Panc1 (cell line): ENCODE results near the gene CSNK1E. TPM values are rescaled to one million over a fixed set of nuclear protein-coding genes. Genes with fewer than 3 reads are reported as not detected.

ENCODE experiments used
- ATAC-seq: fragments of 200-7000 bp; cut with Tn5 transposase; 2 replicates; pipeline ENCODE4 v1.9.1; 2020; ENCODE audit warnings: mild to moderate bottlenecking, moderate library complexity
- BruUV-seq: library from RNA; stranded (reverse); fragments of 400-500 nt; replicated peaks from 2 replicates; lab custom pipeline; 2021; lab: Mats Ljungman, UMichigan
- CTCF ChIA-PET: fragments of 300-600 bp; sonication (Branson Sonifier 250); formaldehyde crosslinking; loops from one replicate; lab custom pipeline; 2022; ENCODE audit warnings: antibody characterized with exemption; lab: Charles Lee
- POLR2A ChIA-PET: fragments of 300-600 bp; sonication (Branson Sonifier 250); formaldehyde crosslinking; loops from one replicate; lab custom pipeline; 2022; ENCODE audit warnings: antibody characterized with exemption; lab: Charles Lee
- DNase-seq: peaks from one replicate; pipeline ENCODE4 v3.0.0-alpha.2; 2010; ENCODE audit warnings: low read depth, low spot score
- H3K27ac ChIP-seq: 2 replicates; pipeline ENCODE4 v1.5.1; 2011; ENCODE audit warnings: mild to moderate bottlenecking, low read length, inconsistent platforms
- H3K27me3 ChIP-seq: fragments of 200-500 bp; sonication (Bioruptor generic); 2 replicates; pipeline ENCODE4 v1.6.0; 2014; ENCODE audit warnings: low read length, inconsistent platforms; ENCODE audit not compliant: control insufficient read depth, insufficient read depth
- H3K36me3 ChIP-seq: fragments of 200-500 bp; sonication (Bioruptor generic); 2 replicates; pipeline ENCODE4 v1.5.1; 2014; ENCODE audit warnings: inconsistent platforms, mild to moderate bottlenecking, low read length, moderate library complexity; ENCODE audit not compliant: control insufficient read depth, insufficient read depth
- H3K4me1 ChIP-seq: 2 replicates; pipeline ENCODE4 v1.5.1; 2011; ENCODE audit warnings: inconsistent platforms, mild to moderate bottlenecking, low read length, moderate library complexity; ENCODE audit not compliant: control insufficient read depth, insufficient read depth
- H3K4me3 ChIP-seq, 2 experiments: 2 replicates each; pipeline ENCODE4 v1.5.1; 2011 to 2012; ENCODE audit warnings: low read depth in 2 of 2, low read length in 2 of 2, mild to moderate bottlenecking in 2 of 2, inconsistent platforms in 1 of 2, moderate library complexity in 1 of 2
- H3K9me3 ChIP-seq: fragments of 200-500 bp; sonication (Bioruptor generic); 2 replicates; pipeline ENCODE4 v1.5.1; 2014; ENCODE audit warnings: low read depth, mild to moderate bottlenecking, inconsistent platforms, low read length, moderate library complexity; ENCODE audit not compliant: control insufficient read depth, insufficient read depth
- POLR2AphosphoS5 ChIP-seq: IDR thresholded peaks from 2 replicates; pipeline ENCODE4 v1.6.1; 2012; ENCODE audit warnings: mild to moderate bottlenecking, low read depth, low read length, moderate library complexity
- SIN3A ChIP-seq: IDR thresholded peaks from 2 replicates; pipeline ENCODE4 v1.6.1; 2012; ENCODE audit warnings: low read depth, mild to moderate bottlenecking, low read length, moderate library complexity, borderline replicate concordance; ENCODE audit not compliant: insufficient read depth
- TCF7L2 ChIP-seq: IDR thresholded peaks from 2 replicates; pipeline ENCODE4 v1.6.1; 2011; ENCODE audit warnings: mild to moderate bottlenecking, low read depth, low read length, inconsistent platforms
- in situ Hi-C: cut with HindIII; loops from 2 replicates; pipeline ENCODE4 v1.10.0; 2016; ENCODE audit warnings: low sequenced_read_pairs, low pct_unique_long_range_greater_than_20kb
- intact Hi-C: fragments of 100-400 bp; cut with micrococcal nuclease; formaldehyde crosslinking; loops from one replicate; pipeline ENCODE4 v1.10.0; 2022; ENCODE audit not compliant: unreplicated experiment
- total RNA-seq: library from RNA; stranded (reverse); gene quantifications from one replicate; pipeline ENCODE4 v1.2.1, GENCODE V29; 2021; ENCODE audit not compliant: unreplicated experiment
- TF ChIP-seq, protein P1 (sequence below), 2 experiments: IDR thresholded peaks; 2 replicates each; pipeline ENCODE4 v1.6.1; 2011 to 2012; ENCODE audit warnings: low read depth in 2 of 2, control low read depth in 1 of 2, low read length in 1 of 2, mild to moderate bottlenecking in 1 of 2, moderate library complexity in 1 of 2; ENCODE audit not compliant: insufficient read depth in 1 of 2
- TF ChIP-seq, protein P2 (sequence below): fragments of 450-650 bp; IDR thresholded peaks from 2 replicates; pipeline ENCODE4 v1.5.1; 2017; ENCODE audit warnings: mild to moderate bottlenecking

CSNK1E gene
- total RNA-seq, 1 experiment from 2014 or later = 115 TPM

DNA sequence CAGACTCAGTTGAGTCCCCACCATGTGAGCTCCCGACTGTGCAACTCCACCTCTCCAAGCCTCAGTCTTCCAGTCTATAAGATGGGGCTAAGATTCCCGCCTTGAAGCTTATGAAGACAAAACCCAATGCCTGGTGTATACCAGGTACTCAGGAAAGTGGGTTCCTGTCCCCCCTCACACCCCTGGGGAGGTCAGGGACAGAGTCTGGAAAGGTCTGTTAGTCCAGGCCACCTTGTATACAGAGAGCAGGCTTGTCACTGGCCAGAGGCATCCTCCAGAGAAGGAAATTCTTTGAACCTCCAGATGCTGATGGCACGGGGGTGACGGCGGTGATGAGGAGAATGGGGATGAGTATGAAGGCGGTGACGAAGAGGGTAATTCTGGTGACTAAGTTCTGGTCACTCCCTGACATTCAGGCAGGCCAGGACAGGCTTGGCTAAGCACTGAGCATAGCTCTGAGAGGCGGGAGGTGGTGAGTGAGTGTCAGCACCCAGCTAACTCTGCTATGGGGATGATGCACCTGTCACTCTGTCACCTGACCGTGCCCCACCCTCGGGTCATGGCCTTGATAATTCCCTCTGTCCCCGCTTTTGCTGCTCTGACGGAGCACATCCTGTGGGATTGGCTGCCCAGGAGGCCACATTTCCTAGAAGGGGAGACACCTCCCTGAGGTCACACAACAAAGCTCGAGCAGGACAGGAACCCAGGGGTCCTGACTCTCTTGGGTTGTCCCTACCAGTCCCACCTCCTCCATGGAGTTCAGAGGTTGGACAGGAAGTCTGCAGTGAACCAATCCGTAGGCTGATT lies 30.9 kb upstream of the CSNK1E start:
- Histone ChIP-seq H3K9me3 (no peaks in the 10 kb centered on the region), H3K4me3 (no peak overlapping the region), H3K36me3 (no peaks in the 10 kb centered on the region), H3K27ac (no peak overlapping the region), H3K4me1 (no peaks in the 10 kb centered on the region), H3K27me3 (no peaks in the 10 kb centered on the region)
- TF ChIP-seq, protein P1, sequence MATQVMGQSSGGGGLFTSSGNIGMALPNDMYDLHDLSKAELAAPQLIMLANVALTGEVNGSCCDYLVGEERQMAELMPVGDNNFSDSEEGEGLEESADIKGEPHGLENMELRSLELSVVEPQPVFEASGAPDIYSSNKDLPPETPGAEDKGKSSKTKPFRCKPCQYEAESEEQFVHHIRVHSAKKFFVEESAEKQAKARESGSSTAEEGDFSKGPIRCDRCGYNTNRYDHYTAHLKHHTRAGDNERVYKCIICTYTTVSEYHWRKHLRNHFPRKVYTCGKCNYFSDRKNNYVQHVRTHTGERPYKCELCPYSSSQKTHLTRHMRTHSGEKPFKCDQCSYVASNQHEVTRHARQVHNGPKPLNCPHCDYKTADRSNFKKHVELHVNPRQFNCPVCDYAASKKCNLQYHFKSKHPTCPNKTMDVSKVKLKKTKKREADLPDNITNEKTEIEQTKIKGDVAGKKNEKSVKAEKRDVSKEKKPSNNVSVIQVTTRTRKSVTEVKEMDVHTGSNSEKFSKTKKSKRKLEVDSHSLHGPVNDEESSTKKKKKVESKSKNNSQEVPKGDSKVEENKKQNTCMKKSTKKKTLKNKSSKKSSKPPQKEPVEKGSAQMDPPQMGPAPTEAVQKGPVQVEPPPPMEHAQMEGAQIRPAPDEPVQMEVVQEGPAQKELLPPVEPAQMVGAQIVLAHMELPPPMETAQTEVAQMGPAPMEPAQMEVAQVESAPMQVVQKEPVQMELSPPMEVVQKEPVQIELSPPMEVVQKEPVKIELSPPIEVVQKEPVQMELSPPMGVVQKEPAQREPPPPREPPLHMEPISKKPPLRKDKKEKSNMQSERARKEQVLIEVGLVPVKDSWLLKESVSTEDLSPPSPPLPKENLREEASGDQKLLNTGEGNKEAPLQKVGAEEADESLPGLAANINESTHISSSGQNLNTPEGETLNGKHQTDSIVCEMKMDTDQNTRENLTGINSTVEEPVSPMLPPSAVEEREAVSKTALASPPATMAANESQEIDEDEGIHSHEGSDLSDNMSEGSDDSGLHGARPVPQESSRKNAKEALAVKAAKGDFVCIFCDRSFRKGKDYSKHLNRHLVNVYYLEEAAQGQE (IDR thresholded peaks at IDR 0.05; ENCODE audit: insufficient read depth in 1 of 2, low read depth in 2 of 2, low read length in 1 of 2) = no peak
- TF ChIP-seq TCF7L2 (no peak), POLR2AphosphoS5 (no peak), SIN3A (no peak)
- TF ChIP-seq, protein P2, sequence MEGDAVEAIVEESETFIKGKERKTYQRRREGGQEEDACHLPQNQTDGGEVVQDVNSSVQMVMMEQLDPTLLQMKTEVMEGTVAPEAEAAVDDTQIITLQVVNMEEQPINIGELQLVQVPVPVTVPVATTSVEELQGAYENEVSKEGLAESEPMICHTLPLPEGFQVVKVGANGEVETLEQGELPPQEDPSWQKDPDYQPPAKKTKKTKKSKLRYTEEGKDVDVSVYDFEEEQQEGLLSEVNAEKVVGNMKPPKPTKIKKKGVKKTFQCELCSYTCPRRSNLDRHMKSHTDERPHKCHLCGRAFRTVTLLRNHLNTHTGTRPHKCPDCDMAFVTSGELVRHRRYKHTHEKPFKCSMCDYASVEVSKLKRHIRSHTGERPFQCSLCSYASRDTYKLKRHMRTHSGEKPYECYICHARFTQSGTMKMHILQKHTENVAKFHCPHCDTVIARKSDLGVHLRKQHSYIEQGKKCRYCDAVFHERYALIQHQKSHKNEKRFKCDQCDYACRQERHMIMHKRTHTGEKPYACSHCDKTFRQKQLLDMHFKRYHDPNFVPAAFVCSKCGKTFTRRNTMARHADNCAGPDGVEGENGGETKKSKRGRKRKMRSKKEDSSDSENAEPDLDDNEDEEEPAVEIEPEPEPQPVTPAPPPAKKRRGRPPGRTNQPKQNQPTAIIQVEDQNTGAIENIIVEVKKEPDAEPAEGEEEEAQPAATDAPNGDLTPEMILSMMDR = no peak
- ATAC-seq (no peak), DNase-seq (no peak)
- BruUV-seq = no TSS peak
- in situ Hi-C loops = no loop called here
- POLR2A ChIA-PET = no interaction called here
- CTCF ChIA-PET = no interaction called here
- intact Hi-C loops = no loop called here

DNA sequence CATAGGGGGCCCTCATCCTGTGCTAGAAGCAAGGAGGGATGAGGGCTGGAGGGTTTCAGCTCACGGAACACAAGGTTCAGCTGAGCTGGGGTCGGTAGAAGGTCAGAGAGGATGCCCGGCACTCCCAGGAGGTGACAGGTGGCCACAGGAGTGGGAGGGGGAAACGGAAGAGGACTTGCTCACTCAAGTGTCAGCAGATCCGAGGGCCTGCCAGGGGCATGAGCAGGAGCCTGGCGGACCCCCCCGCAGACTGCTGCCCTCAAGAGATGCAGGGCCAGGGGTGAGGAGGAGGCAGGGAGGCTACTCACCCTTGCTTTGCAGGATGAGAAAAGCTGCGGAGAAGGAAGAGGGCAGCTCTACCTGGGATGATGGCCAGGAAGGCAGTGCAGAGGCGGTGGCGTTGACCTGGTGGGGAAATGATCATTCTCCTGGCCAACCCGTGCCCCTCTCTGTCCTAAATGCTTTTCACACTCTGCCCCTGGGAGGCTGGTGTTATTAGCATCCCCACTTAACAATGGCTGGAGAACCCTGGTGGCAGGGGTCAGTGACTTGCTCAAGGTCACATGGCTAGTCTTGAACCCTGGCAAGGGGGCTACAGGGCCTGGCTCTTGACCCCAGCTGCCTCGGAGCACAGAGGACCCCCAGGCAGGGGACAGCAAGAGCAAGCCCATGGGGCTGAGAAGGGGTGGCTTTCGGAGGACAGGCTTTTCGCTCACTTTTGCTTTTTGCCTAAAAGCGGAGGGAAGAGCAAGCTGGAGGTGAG lies 30.1 kb upstream of the CSNK1E start:
- DNase-seq = no peak
- no peak for TF ChIP-seq SIN3A
- no peak for TF ChIP-seq POLR2AphosphoS5
- TF ChIP-seq, protein P1 (IDR thresholded peaks at IDR 0.05; ENCODE audit: insufficient read depth in 1 of 2, low read depth in 2 of 2, low read length in 1 of 2) = no peak
- TF ChIP-seq, protein P2 = no peak
- TF ChIP-seq TCF7L2 = no peak
- H3K36me3 ChIP-seq = no peaks in the 10 kb centered on the region
- no peaks in the 10 kb centered on the region for H3K27me3 ChIP-seq
- no peak overlapping the region for H3K4me3 ChIP-seq
- intact Hi-C loops = no loop called here
- H3K9me3 ChIP-seq = no peaks in the 10 kb centered on the region
- BruUV-seq = no TSS peak
- in situ Hi-C loops = no loop called here
- H3K4me1 ChIP-seq = no peaks in the 10 kb centered on the region
- no peak for ATAC-seq
- POLR2A ChIA-PET = no interaction called here
- CTCF ChIA-PET = no interaction called here
- no peak overlapping the region for H3K27ac ChIP-seq
